ENCODE data around the gene TNS2.
A peak's percentile ranks its signal among the peaks of the same experiment; 100 is the strongest.

TNS2 gene

GRCh38 chr12:53099071-53099882 lies 49.4 kb downstream of the TNS2 start (continued):
- peak; percentile 87 for TF ChIP-seq CTCF (tag by site-specific recombination; IDR thresholded peaks at IDR 0.05)
- TF ChIP-seq ZBTB20 (tag by site-specific recombination; IDR thresholded peaks at IDR 0.05) = no peak
- TF ChIP-seq ZNF488 (tag by site-specific recombination; IDR thresholded peaks at IDR 0.05) = no peak
- no peak for TF ChIP-seq ZNF707 (tag by site-specific recombination; IDR thresholded peaks at IDR 0.05)
- peak; percentile 74 for TF ChIP-seq ZNF2 (tag by site-specific recombination; IDR thresholded peaks at IDR 0.05)
- no peak for TF ChIP-seq ZNF560 (tag by site-specific recombination; IDR thresholded peaks at IDR 0.05; ENCODE audit: borderline replicate concordance)
- TF ChIP-seq ZSCAN4 (tag by site-specific recombination; IDR thresholded peaks at IDR 0.05) = no peak
- TF ChIP-seq ZNF404 (tag by site-specific recombination; IDR thresholded peaks at IDR 0.05) = no peak
- TF ChIP-seq ZNF830 (tag by site-specific recombination; IDR thresholded peaks at IDR 0.05; ENCODE audit: low read depth) = no peak
- TF ChIP-seq ZNF76 (tag by site-specific recombination; IDR thresholded peaks at IDR 0.05; ENCODE audit: borderline replicate concordance, low read depth) = no peak
- TF ChIP-seq ZNF837 (tag by site-specific recombination; IDR thresholded peaks at IDR 0.05) = no peak
- no peak for TF ChIP-seq ZFP3 (tag by site-specific recombination; IDR thresholded peaks at IDR 0.05; ENCODE audit: low read depth)
- 0 out of 2 replicates have a peak, but pooled peaks have one; percentile 51 for TF ChIP-seq ZSCAN30 (tag by site-specific recombination; IDR thresholded peaks at IDR 0.05)
- no peak for TF ChIP-seq ZNF354C (tag by site-specific recombination; IDR thresholded peaks at IDR 0.05; ENCODE audit: borderline replicate concordance, low read depth)
- TF ChIP-seq SP7 (tag by site-specific recombination; IDR thresholded peaks at IDR 0.05) = peak; percentile 73; the same call in 1 of the 2 replicates
- peak; percentile 9; the same call in 1 of the 2 replicates for TF ChIP-seq EGR2 (tag by site-specific recombination; IDR thresholded peaks at IDR 0.05; ENCODE audit: low read depth)
- peak; percentile 92 for TF ChIP-seq ZNF654 (tag by site-specific recombination; IDR thresholded peaks at IDR 0.05; ENCODE audit: low read depth)
- no peak for TF ChIP-seq ZNF175 (tag by site-specific recombination; IDR thresholded peaks at IDR 0.05)
- no peak for TF ChIP-seq ZNF704 (tag by site-specific recombination; IDR thresholded peaks at IDR 0.05)
- TF ChIP-seq ZSCAN16 (tag by site-specific recombination; IDR thresholded peaks at IDR 0.05) = no peak
- no peak for TF ChIP-seq ZNF121 (tag by site-specific recombination; IDR thresholded peaks at IDR 0.05)
- TF ChIP-seq ZNF48 (tag by site-specific recombination; IDR thresholded peaks at IDR 0.05) = no peak
- TF ChIP-seq ZNF555 (tag by site-specific recombination; conservative IDR thresholded peaks at IDR 0.05) = no peak
- no peak for TF ChIP-seq ZNF133 (tag by site-specific recombination; IDR thresholded peaks at IDR 0.05)
- TF ChIP-seq ZNF155 (tag by site-specific recombination; IDR thresholded peaks at IDR 0.05) = no peak
- TF ChIP-seq RBAK (tag by site-specific recombination; IDR thresholded peaks at IDR 0.05) = no peak
- TF ChIP-seq ZXDB (tag by site-specific recombination; IDR thresholded peaks at IDR 0.05) = peak; percentile 61; the same call in 1 of the 2 replicates
- no peak for TF ChIP-seq PBX3 (CRISPR knock-in tag; IDR thresholded peaks at IDR 0.05)
- TF ChIP-seq ZNF324 (tag by site-specific recombination; IDR thresholded peaks at IDR 0.05) = no peak
- TF ChIP-seq ZNF768 (tag by site-specific recombination; IDR thresholded peaks at IDR 0.05) = no peak
- 0 out of 2 replicates have a peak, but pooled peaks have one; percentile 0 for TF ChIP-seq PRDM6 (tag by site-specific recombination; IDR thresholded peaks at IDR 0.05)
- peak; percentile 79 for TF ChIP-seq GLIS1 (tag by site-specific recombination; IDR thresholded peaks at IDR 0.05)
- TF ChIP-seq ZNF791 (tag by site-specific recombination; IDR thresholded peaks at IDR 0.05) = no peak
- no peak for TF ChIP-seq ZNF571 (tag by site-specific recombination; IDR thresholded peaks at IDR 0.05)
